ENCODE results near the gene CDX1. TPM values are rescaled to one million over a fixed set of nuclear protein-coding genes. Genes with fewer than 3 reads are reported as not detected.

CDX1 gene
- total and polyA plus RNA-seq, 2 of the 8 experiments (the other 6 are each of a cell fraction or from before 2014, with no cell fraction given) = not detected

DNA sequence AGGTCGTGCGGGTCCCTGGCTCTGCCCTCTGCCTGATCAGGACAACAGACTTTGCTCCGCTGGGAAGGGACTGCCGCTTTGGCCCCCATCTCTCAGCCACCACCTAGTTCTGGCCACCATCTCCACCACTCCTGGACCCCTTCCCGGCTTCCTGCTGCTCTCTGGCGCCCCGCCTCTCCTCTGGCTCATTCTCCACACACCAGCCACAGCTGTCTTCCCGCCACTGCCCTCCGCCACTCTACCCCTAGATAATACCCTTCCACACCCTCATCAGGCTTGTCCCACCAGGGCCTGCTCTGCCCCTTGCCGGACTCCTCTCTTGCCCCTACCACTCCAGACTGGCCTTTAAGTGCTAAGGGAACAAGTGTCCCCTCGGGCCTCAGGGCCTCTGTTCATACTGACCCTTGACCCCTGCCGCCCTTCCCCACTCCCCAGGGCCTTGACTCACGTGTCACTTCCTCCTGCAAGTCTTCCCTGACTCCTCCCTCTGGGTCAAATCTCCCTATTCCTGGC, 3.0 kb upstream of the CDX1 start:
- no peak overlapping the region for H3K4me3 ChIP-seq (ENCODE audit: extremely low read depth in 1 of 4, insufficient read depth in 2 of 4, low read depth in 3 of 4, low read length in 4 of 4)
- no peak overlapping the region for H3K27ac ChIP-seq (ENCODE audit: low read depth, low read length)
- H2BK120ac ChIP-seq (replicated peaks; ENCODE audit: low read depth, low read length) = no peak overlapping the region
- H3K23ac ChIP-seq (ENCODE audit: insufficient read length) = no peak overlapping the region
- no peaks in the 10 kb centered on the region; a peak in 1 of 8 replicates for H3K36me3 ChIP-seq (ENCODE audit: control insufficient read depth in 2 of 4, insufficient read depth in 4 of 4, low read length in 3 of 4)
- H2AFZ ChIP-seq (ENCODE audit: low read length) = no peak overlapping the region
- no peaks in the 10 kb centered on the region for H3K79me1 ChIP-seq (ENCODE audit: low read depth, low read length)
- no peak overlapping the region for H3K56ac ChIP-seq (replicated peaks; ENCODE audit: insufficient read length, low read depth, low read length)
- H4K8ac ChIP-seq (ENCODE audit: extremely low read depth, insufficient read depth, low read length) = no peak overlapping the region
- DNase-seq (ENCODE audit: low read depth in 1 of 2, low spot score in 2 of 2) = no peak
- H3K4me2 ChIP-seq (ENCODE audit: insufficient read depth in 1 of 2, low read depth in 2 of 2, low read length in 2 of 2) = no peak overlapping the region
- no peak overlapping the region for H3K14ac ChIP-seq (ENCODE audit: insufficient read length)
- ChIA-PET CTCF (ENCODE audit: partially characterized antibody) (interaction anchor here (0.7 to 15.3 kb wide), 18 partner anchors 11 to 187 kb away, joined by 3 to 372 read pairs (median 6); partner anchors contain the start of gene ARSI), POLR2A (ENCODE audit: partially characterized antibody) (interaction anchor here (1.6 kb wide), 1 partner anchor 46 kb away, joined by 4 read pairs; no protein-coding TSS in a partner anchor)
- H2BK15ac ChIP-seq (ENCODE audit: low read length) = no peak overlapping the region
- no peaks in the 10 kb centered on the region for H3K9me3 ChIP-seq (ENCODE audit: insufficient read depth in 2 of 2, low read depth in 1 of 2, low read length in 1 of 2)
- FAIRE-seq = no peak
- no peak overlapping the region for H3K9ac ChIP-seq (replicated peaks in 1 of 4; ENCODE audit: extremely low read depth in 1 of 4, low read depth in 3 of 4, low read length in 3 of 4)
- no peak overlapping the region for H4K91ac ChIP-seq (replicated peaks; ENCODE audit: insufficient read length, low read length)
- H3K27me3 ChIP-seq (replicated peaks in 1 of 4; ENCODE audit: control insufficient read depth in 3 of 4, extremely low read depth in 1 of 4, insufficient read depth in 3 of 4, low read length in 3 of 4) = peaks cover 40 to 52% (median 47%) of the 10 kb centered on the region in 4 experiments
- no peak overlapping the region for H2BK5ac ChIP-seq (ENCODE audit: low read depth, low read length)
- WGBS, 2 experiments (ENCODE audit: extremely low coverage in 1 of 2, insufficient coverage in 1 of 2, insufficient read length in 1 of 2, insufficient replicate concordance in 2 of 2, low coverage in 1 of 2, low lambda C conversion rate in 2 of 2, missing lambda C conversion rate in 1 of 2) = 73% methylated on average over 13 of the region's 13 CpGs; no CpG with 5 or more reads in 1 of the 2 experiments
- no peaks in the 10 kb centered on the region for H3K79me2 ChIP-seq (ENCODE audit: control insufficient read depth in 1 of 2, insufficient read depth in 2 of 2, low read length in 2 of 2)
- H2BK12ac ChIP-seq (ENCODE audit: low read depth, low read length) = no peak overlapping the region
- no peak overlapping the region for H3K4ac ChIP-seq (replicated peaks; ENCODE audit: insufficient read length, low read depth, low read length)
- H2AK5ac ChIP-seq (ENCODE audit: low read depth, low read length) = no peak overlapping the region
- peaks cover 4 to 7% of the 10 kb centered on the region in 2 experiments for H4K20me1 ChIP-seq (replicated peaks in 1 of 2; ENCODE audit: control insufficient read depth in 1 of 2, insufficient read depth in 2 of 2, low read length in 2 of 2)
- peaks cover 4 to 15% (median 10%) of the 10 kb centered on the region in 4 experiments for H3K4me1 ChIP-seq (replicated peaks in 1 of 4; ENCODE audit: control insufficient read depth in 3 of 4, insufficient read depth in 4 of 4, low read length in 3 of 4)
- H2BK20ac ChIP-seq (ENCODE audit: low read length) = no peak overlapping the region
- H3K23me2 ChIP-seq (ENCODE audit: low read depth, low read length) = peaks cover 3% of the 10 kb centered on the region; the same call in 1 of the 2 replicates
- no peak overlapping the region for H4K5ac ChIP-seq (ENCODE audit: insufficient read length, low read depth, low read length)
- H3K18ac ChIP-seq (ENCODE audit: extremely low read depth, low read length) = no peak overlapping the region
- TF ChIP-seq CHD2 (IDR thresholded peaks at IDR 0.05; ENCODE audit: low read length) (no peak), EZH2 (IDR thresholded peaks at IDR 0.05; ENCODE audit: low read depth, low read length, severe bottlenecking) (no peak), YY1 (IDR thresholded peaks at IDR 0.05; ENCODE audit: low read depth, low read length) (no peak), CEBPB (IDR thresholded peaks at IDR 0.05; ENCODE audit: low read depth, low read length) (no peak), TCF12 (IDR thresholded peaks at IDR 0.05; ENCODE audit: low read depth, low read length) (no peak), GTF2F1 (IDR thresholded peaks at IDR 0.05; ENCODE audit: borderline replicate concordance, low read depth, low read length) (no peak), RFX5 (IDR thresholded peaks at IDR 0.05; ENCODE audit: borderline replicate concordance, low read depth, low read length) (no peak), CBX5 (IDR thresholded peaks at IDR 0.05; ENCODE audit: low read depth, low read length) (no peak)
- TF ChIP-seq, protein P1, sequence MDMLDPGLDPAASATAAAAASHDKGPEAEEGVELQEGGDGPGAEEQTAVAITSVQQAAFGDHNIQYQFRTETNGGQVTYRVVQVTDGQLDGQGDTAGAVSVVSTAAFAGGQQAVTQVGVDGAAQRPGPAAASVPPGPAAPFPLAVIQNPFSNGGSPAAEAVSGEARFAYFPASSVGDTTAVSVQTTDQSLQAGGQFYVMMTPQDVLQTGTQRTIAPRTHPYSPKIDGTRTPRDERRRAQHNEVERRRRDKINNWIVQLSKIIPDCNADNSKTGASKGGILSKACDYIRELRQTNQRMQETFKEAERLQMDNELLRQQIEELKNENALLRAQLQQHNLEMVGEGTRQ (IDR thresholded peaks at IDR 0.05; ENCODE audit: low read length) = no peak
- TF ChIP-seq, protein P2, sequence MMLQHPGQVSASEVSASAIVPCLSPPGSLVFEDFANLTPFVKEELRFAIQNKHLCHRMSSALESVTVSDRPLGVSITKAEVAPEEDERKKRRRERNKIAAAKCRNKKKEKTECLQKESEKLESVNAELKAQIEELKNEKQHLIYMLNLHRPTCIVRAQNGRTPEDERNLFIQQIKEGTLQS (IDR thresholded peaks at IDR 0.05; ENCODE audit: insufficient read depth, low read depth, low read length) = no peak

Measured in H1 (cell line).